Calu3 (cell line): ENCODE data around the gene NDUFB8. TPM values are rescaled to one million over a fixed set of nuclear protein-coding genes. Genes with fewer than 3 reads are reported as not detected.

ENCODE experiments used
- BruUV-seq: library from RNA; stranded (reverse); fragments of 400-500 nt; replicated peaks from 2 replicates; lab custom pipeline; 2021; lab: Mats Ljungman, UMichigan
- CTCF ChIA-PET: fragments of 300-600 bp; sonication (Branson Sonifier 250); formaldehyde crosslinking; loops from one replicate; lab custom pipeline; 2022; ENCODE audit warnings: antibody characterized with exemption; lab: Charles Lee
- DNase-seq: peaks from one replicate; pipeline ENCODE4 v3.0.0; 2022
- H3K27ac Mint-ChIP-seq: one replicate; pipeline ENCODE4 v1.8.0; 2022; ENCODE audit warnings: mixed read lengths; ENCODE audit not compliant: unreplicated experiment
- H3K27me3 Mint-ChIP-seq: one replicate; pipeline ENCODE4 v1.8.0; 2022; ENCODE audit warnings: mixed read lengths; ENCODE audit not compliant: unreplicated experiment
- H3K36me3 Mint-ChIP-seq: one replicate; pipeline ENCODE4 v1.8.0; 2022; ENCODE audit warnings: mild to moderate bottlenecking, moderate library complexity, mixed read lengths; ENCODE audit not compliant: insufficient read depth, unreplicated experiment
- H3K4me1 Mint-ChIP-seq: one replicate; pipeline ENCODE4 v1.8.0; 2022; ENCODE audit warnings: mild to moderate bottlenecking, low read depth, mixed read lengths; ENCODE audit not compliant: unreplicated experiment
- H3K4me3 Mint-ChIP-seq: one replicate; pipeline ENCODE4 v1.8.0; 2022; ENCODE audit warnings: mild to moderate bottlenecking, low read depth, moderate library complexity, mixed read lengths; ENCODE audit not compliant: unreplicated experiment
- H3K9me3 Mint-ChIP-seq: one replicate; pipeline ENCODE4 v1.8.0; 2022; ENCODE audit warnings: low read depth, mixed read lengths; ENCODE audit not compliant: unreplicated experiment
- intact Hi-C: fragments of 100-400 bp; cut with micrococcal nuclease; formaldehyde crosslinking; loops from one replicate; pipeline ENCODE4 v1.10.0; 2022; ENCODE audit not compliant: unreplicated experiment
- total RNA-seq: library from RNA; stranded (reverse); gene quantifications from 2 replicates; pipeline ENCODE4 v1.2.3, GENCODE V29; 2022
- TF ChIP-seq, protein P1 (sequence below): fragments of 200-600 bp; IDR thresholded peaks from one replicate; pipeline ENCODE4 v1.8.0; 2022; ENCODE audit warnings: antibody characterized with exemption; ENCODE audit not compliant: unreplicated experiment

Gene NDUFB8
- total RNA-seq, 1 experiment from 2014 or later: 128 TPM

DNA sequence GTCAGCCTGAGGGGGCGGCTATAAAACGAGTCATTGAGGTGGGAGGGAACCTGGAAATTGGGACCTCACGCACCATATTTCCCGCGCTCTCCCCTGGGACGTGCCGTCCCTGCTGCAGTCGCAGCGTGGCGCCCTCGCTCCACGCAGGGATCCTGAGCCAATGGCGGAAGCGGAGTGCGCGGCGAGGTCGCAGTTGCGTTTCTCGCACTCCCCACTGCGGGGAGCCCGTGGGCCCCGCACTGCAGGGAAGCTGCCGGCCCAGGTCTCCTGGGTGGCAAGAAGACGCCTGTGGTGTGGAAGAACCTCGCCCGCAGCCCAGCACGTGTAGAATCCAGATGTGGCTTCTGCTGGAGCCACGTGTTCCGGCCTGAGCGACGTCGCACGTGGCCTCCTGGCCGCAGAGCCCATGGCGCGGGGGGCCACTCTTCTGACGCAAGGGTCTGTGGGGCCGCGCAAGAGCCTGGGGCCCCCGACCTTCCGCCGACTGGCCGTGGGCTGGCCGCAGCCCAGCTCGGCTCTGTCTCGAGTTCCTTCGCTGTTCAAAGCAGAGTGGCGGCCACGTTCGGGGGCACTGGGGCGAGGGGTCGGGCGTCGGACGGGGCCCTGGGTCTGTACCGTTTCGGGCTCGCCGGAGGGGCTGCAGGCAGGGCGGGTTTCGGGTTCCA is 32.5 kb upstream of the NDUFB8 start:
- BruUV-seq: no TSS peak
- Mint-ChIP-seq H3K36me3 (peaks cover 14% of the 10 kb centered on the region), H3K4me3 (no peak overlapping the region), H3K27me3 (no peaks in the 10 kb centered on the region), H3K4me1 (no peaks in the 10 kb centered on the region), H3K27ac (no peak overlapping the region), H3K9me3 (no peaks in the 10 kb centered on the region)
- DNase-seq: peak; percentile 58
- TF ChIP-seq, protein P1, sequence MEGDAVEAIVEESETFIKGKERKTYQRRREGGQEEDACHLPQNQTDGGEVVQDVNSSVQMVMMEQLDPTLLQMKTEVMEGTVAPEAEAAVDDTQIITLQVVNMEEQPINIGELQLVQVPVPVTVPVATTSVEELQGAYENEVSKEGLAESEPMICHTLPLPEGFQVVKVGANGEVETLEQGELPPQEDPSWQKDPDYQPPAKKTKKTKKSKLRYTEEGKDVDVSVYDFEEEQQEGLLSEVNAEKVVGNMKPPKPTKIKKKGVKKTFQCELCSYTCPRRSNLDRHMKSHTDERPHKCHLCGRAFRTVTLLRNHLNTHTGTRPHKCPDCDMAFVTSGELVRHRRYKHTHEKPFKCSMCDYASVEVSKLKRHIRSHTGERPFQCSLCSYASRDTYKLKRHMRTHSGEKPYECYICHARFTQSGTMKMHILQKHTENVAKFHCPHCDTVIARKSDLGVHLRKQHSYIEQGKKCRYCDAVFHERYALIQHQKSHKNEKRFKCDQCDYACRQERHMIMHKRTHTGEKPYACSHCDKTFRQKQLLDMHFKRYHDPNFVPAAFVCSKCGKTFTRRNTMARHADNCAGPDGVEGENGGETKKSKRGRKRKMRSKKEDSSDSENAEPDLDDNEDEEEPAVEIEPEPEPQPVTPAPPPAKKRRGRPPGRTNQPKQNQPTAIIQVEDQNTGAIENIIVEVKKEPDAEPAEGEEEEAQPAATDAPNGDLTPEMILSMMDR: peak; percentile 23
- intact Hi-C loops: no loop called here
- CTCF ChIA-PET: interaction anchor here (1.5 kb wide), 1 partner anchor 316 kb away, joined by 7 read pairs; no protein-coding TSS in a partner anchor

DNA sequence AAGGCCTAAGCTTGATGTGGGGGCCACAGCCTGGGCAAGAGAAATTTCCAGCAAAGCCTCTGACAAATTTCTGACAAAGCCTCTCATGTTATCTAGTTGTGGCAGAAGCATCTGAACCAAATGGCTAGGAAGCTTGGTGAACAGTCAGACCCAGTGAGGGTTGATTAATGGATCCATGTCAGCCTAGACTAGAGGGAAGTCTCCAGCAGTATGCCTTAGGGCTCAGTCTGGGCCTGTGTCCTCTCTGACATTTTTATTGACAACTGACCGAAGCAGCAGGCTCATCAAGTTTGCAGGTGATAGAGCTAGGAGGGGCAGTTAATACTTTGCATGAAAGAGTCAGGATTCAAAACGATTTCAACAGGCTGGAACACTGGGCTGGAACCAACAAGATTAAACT is 31.3 kb upstream of the NDUFB8 start:
- no TSS peak for BruUV-seq
- CTCF ChIA-PET: no interaction called here
- TF ChIP-seq, protein P1: no peak
- H3K4me1 Mint-ChIP-seq: no peaks in the 10 kb centered on the region
- intact Hi-C loops: no loop called here
- H3K36me3 Mint-ChIP-seq: peaks cover 17% of the 10 kb centered on the region
- H3K27me3 Mint-ChIP-seq: no peaks in the 10 kb centered on the region
- H3K4me3 Mint-ChIP-seq: no peak overlapping the region
- DNase-seq: no peak
- no peak overlapping the region for H3K27ac Mint-ChIP-seq
- no peaks in the 10 kb centered on the region for H3K9me3 Mint-ChIP-seq

DNA sequence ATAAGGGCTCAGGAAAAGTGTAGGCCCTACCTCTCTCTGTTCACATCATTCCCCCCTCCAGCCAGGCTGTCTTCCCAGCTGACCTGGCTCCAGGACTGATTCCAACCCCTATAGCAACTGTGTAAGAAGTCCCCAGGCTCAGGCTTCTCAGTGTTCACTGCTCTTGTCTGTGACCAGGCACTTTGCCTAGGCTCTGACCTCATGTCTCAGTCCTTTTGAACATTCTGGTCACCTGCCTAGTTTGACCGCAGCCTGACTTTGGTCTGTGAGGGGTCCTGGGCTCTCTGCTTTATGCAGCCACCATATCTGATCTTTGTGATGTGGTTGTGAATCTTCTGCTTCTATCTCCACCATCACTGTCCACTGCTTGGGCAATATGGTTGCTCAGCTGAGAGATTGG is 30.6 kb upstream of the NDUFB8 start:
- CTCF ChIA-PET: no interaction called here
- intact Hi-C loops: no loop called here

DNA sequence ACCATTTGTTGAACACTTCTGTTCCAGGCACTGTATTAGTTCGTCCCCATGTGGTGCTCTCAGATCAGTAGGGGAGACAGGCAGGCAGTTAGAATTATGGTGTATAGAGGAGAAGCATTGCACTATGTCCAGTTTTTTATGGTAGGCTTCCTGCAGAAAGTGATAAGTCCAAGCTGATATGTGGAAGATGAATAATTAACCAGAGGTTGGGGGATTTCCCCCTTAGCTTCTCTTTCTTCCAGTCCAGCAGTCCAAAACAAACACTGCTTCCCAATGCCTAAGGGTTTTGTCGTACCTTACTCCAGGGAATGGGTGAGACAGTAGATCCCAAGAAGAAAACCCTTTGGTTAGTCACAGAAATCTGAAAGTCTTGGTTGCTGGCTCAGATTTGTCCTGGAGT is 25.2 kb upstream of the NDUFB8 start:
- TF ChIP-seq, protein P1: no peak
- Mint-ChIP-seq H3K27ac (no peak overlapping the region), H3K4me1 (no peaks in the 10 kb centered on the region), H3K27me3 (no peaks in the 10 kb centered on the region), H3K4me3 (no peak overlapping the region), H3K9me3 (no peaks in the 10 kb centered on the region), H3K36me3 (peaks cover 10% of the 10 kb centered on the region)
- CTCF ChIA-PET: interaction anchor here (0.8 to 0.9 kb wide), 2 partner anchors 19 to 368 kb away, joined by 3 to 4 read pairs; partner anchors contain the start of gene HIF1AN
- BruUV-seq: no TSS peak
- intact Hi-C loops: no loop called here
- DNase-seq: no peak

More for the DNA sequence above, 30.6 kb upstream of the NDUFB8 start:
- TF ChIP-seq, protein P1: no peak
- H3K9me3 Mint-ChIP-seq: no peaks in the 10 kb centered on the region
- H3K4me3 Mint-ChIP-seq: no peak overlapping the region
- H3K36me3 Mint-ChIP-seq: peaks cover 17% of the 10 kb centered on the region
- no peak for DNase-seq
- no peaks in the 10 kb centered on the region for H3K27me3 Mint-ChIP-seq
- no peak overlapping the region for H3K27ac Mint-ChIP-seq
- no TSS peak for BruUV-seq
- no peaks in the 10 kb centered on the region for H3K4me1 Mint-ChIP-seq
